ENCODE results near the gene EP400. TPM values are rescaled to one million over a fixed set of nuclear protein-coding genes. Genes with fewer than 3 reads are reported as not detected.

The EP400 gene
- total and polyA plus RNA-seq, 2 of the 13 experiments (the other 11 are each of a cell fraction or from before 2014, with no cell fraction given), result 4.9 to 5.0 TPM

GRCh38 chr12:132084621-132085290 is 135.0 kb downstream of the EP400 start (continued):
- peak; percentile 92 for TF ChIP-seq HBP1 (CRISPR knock-in tag; IDR thresholded peaks at IDR 0.05; ENCODE audit: low read depth)
- peak; percentile 49; the same call in 1 of the 2 replicates for TF ChIP-seq ZBTB21 (CRISPR knock-in tag; IDR thresholded peaks at IDR 0.05)
- peak; percentile 67; the same call in 1 of the 2 replicates for TF ChIP-seq CREM (IDR thresholded peaks at IDR 0.05)
- TF ChIP-seq CREM (CRISPR knock-in tag; IDR thresholded peaks at IDR 0.05), result no peak
- 0 out of 2 replicates have a peak, but pooled peaks have one; percentile 75 for TF ChIP-seq ZNF564 (CRISPR knock-in tag; IDR thresholded peaks at IDR 0.05)
- peak; percentile 64 for TF ChIP-seq TFDP2 (CRISPR knock-in tag; IDR thresholded peaks at IDR 0.05)
- TF ChIP-seq TFAP4 (IDR thresholded peaks at IDR 0.05; ENCODE audit: borderline replicate concordance, low read depth), result peak; percentile 43; the same call in 1 of the 2 replicates
- peak; percentile 80 for TF ChIP-seq ZFP91 (CRISPR knock-in tag; IDR thresholded peaks at IDR 0.05; ENCODE audit: borderline replicate concordance)
- TF ChIP-seq PPARG (CRISPR knock-in tag; conservative IDR thresholded peaks at IDR 0.05), result peak; percentile 98
- peak; percentile 79; the same call in 1 of the 2 replicates for TF ChIP-seq KDM2A (CRISPR knock-in tag; IDR thresholded peaks at IDR 0.05; ENCODE audit: borderline replicate concordance, low read depth)
- no peak for TF ChIP-seq PREB (CRISPR knock-in tag; IDR thresholded peaks at IDR 0.05)
- 0 out of 2 replicates have a peak, but pooled peaks have one; percentile 5 for TF ChIP-seq CTCF (CRISPR knock-in tag; IDR thresholded peaks at IDR 0.05)
- 0 out of 2 replicates have a peak, but pooled peaks have one; percentile 39 for TF ChIP-seq ZFYVE20 (CRISPR knock-in tag; IDR thresholded peaks at IDR 0.05; ENCODE audit: borderline replicate concordance, low read depth)
- TF ChIP-seq BCL6 (CRISPR knock-in tag; IDR thresholded peaks at IDR 0.05), result peak; percentile 99
- peak; percentile 41 for TF ChIP-seq POLR2AphosphoS5 (IDR thresholded peaks at IDR 0.05; ENCODE audit: low read depth, low read length)
- TF ChIP-seq FOXP1 (IDR thresholded peaks at IDR 0.05), result no peak
- 0 out of 2 replicates have a peak, but pooled peaks have one; percentile 14 for TF ChIP-seq FOXP1 (CRISPR knock-in tag; IDR thresholded peaks at IDR 0.05)
- peak; percentile 70 for TF ChIP-seq ZNF350 (CRISPR knock-in tag; IDR thresholded peaks at IDR 0.05; ENCODE audit: borderline replicate concordance, low read depth)
- TF ChIP-seq BATF2 (CRISPR knock-in tag; IDR thresholded peaks at IDR 0.05), result peak; percentile 86; the same call in 1 of the 2 replicates
- peak; percentile 40; the same call in 1 of the 2 replicates for TF ChIP-seq GFI1 (CRISPR knock-in tag; IDR thresholded peaks at IDR 0.05; ENCODE audit: borderline replicate concordance)
